HL-60 (cell line): ENCODE measurements around the gene C1orf53.

ENCODE experiments used
- GABPA ChIP-seq: IDR thresholded peaks from 2 replicates; pipeline ENCODE4 v1.6.1; 2012; ENCODE audit warnings: low read depth
- POLR2AphosphoS5 ChIP-seq: IDR thresholded peaks from 2 replicates; pipeline ENCODE4 v1.6.1; 2012; ENCODE audit warnings: low read depth
- SPI1 ChIP-seq: IDR thresholded peaks from 2 replicates; pipeline ENCODE4 v1.6.1; 2012; ENCODE audit warnings: low read depth, mild to moderate bottlenecking, borderline replicate concordance
- TF ChIP-seq, protein P1 (sequence below): IDR thresholded peaks from 2 replicates; pipeline ENCODE4 v1.6.1; 2012; ENCODE audit warnings: low read depth; ENCODE audit not compliant: insufficient replicate concordance
- TF ChIP-seq, protein P2 (sequence below): IDR thresholded peaks from one replicate; pipeline ENCODE4 v1.5.1; 2011; ENCODE audit warnings: low read length, control low read depth, inconsistent platforms; ENCODE audit not compliant: insufficient read depth

DNA sequence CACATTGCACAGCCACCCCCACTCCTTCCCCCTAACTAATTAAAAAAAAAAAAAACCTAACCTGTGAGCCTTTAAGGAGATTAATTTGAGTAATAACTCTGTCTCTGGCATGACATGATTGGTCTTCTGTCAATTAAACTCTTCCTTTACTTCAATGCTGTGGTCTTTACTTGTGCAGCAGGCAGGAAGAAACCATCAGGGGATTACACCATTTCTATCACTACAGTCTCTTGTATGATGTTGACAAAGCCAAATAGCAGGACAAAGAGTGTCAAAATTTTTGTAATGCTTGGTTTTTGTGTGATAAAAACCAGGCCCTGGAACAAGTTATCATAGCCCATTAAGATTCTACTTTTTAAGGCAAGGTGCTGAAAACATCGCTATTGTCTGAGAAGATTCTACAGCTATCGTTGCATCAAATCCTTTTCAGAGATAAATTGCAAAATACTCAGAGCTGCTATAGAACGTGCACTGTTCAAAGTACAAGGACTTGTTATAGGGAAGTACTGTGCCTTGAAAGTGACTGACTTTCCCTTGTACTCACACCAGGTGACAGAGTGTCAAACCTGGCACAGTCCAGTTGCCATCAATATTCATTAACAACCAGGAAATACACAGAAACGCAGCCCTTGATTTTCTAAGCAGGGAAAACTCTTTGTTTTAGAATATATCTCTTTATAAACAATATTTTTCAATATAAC is 52.4 kb downstream of the C1orf53 start:
- TF ChIP-seq, protein P1, sequence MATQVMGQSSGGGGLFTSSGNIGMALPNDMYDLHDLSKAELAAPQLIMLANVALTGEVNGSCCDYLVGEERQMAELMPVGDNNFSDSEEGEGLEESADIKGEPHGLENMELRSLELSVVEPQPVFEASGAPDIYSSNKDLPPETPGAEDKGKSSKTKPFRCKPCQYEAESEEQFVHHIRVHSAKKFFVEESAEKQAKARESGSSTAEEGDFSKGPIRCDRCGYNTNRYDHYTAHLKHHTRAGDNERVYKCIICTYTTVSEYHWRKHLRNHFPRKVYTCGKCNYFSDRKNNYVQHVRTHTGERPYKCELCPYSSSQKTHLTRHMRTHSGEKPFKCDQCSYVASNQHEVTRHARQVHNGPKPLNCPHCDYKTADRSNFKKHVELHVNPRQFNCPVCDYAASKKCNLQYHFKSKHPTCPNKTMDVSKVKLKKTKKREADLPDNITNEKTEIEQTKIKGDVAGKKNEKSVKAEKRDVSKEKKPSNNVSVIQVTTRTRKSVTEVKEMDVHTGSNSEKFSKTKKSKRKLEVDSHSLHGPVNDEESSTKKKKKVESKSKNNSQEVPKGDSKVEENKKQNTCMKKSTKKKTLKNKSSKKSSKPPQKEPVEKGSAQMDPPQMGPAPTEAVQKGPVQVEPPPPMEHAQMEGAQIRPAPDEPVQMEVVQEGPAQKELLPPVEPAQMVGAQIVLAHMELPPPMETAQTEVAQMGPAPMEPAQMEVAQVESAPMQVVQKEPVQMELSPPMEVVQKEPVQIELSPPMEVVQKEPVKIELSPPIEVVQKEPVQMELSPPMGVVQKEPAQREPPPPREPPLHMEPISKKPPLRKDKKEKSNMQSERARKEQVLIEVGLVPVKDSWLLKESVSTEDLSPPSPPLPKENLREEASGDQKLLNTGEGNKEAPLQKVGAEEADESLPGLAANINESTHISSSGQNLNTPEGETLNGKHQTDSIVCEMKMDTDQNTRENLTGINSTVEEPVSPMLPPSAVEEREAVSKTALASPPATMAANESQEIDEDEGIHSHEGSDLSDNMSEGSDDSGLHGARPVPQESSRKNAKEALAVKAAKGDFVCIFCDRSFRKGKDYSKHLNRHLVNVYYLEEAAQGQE: no peak
- TF ChIP-seq, protein P2, sequence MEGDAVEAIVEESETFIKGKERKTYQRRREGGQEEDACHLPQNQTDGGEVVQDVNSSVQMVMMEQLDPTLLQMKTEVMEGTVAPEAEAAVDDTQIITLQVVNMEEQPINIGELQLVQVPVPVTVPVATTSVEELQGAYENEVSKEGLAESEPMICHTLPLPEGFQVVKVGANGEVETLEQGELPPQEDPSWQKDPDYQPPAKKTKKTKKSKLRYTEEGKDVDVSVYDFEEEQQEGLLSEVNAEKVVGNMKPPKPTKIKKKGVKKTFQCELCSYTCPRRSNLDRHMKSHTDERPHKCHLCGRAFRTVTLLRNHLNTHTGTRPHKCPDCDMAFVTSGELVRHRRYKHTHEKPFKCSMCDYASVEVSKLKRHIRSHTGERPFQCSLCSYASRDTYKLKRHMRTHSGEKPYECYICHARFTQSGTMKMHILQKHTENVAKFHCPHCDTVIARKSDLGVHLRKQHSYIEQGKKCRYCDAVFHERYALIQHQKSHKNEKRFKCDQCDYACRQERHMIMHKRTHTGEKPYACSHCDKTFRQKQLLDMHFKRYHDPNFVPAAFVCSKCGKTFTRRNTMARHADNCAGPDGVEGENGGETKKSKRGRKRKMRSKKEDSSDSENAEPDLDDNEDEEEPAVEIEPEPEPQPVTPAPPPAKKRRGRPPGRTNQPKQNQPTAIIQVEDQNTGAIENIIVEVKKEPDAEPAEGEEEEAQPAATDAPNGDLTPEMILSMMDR: no peak
- no peak for TF ChIP-seq GABPA
- TF ChIP-seq POLR2AphosphoS5: no peak
- TF ChIP-seq SPI1: no peak
